H1 (cell line): Measurements from ENCODE around the gene ASTN1. TPM values are rescaled to one million over a fixed set of nuclear protein-coding genes. Genes with fewer than 3 reads are reported as not detected.

Source experiments
- BRCA1 ChIP-seq: IDR thresholded peaks from 2 replicates; pipeline ENCODE4 v1.6.1; 2012; ENCODE audit warnings: low read depth, low read length, improper control_type of control experiment
- CBX5 ChIP-seq: fragments of 300-800, 300-1000 bp; sonication (generic); IDR thresholded peaks from 2 replicates; pipeline ENCODE4 v1.7.1; 2016; ENCODE audit warnings: antibody characterized with exemption, low read length, low read depth
- EGR1 ChIP-seq: IDR thresholded peaks from 2 replicates; pipeline ENCODE4 v1.6.1; 2011; ENCODE audit warnings: low read depth, low read length, borderline replicate concordance
- POU5F1 ChIP-seq: IDR thresholded peaks from 2 replicates; pipeline ENCODE4 v1.6.1; 2011; ENCODE audit warnings: low read depth, mild to moderate bottlenecking, low read length, moderate library complexity
- ZNF274 ChIP-seq: IDR thresholded peaks from 2 replicates; pipeline ENCODE4 v1.7.0; 2012; ENCODE audit warnings: low read length, borderline replicate concordance; ENCODE audit errors: extremely low read depth
- polyA plus RNA-seq, 7 experiments: library from polyadenylated mRNA; depleted of rRNA in 3 of 7; stranded (reverse) in 5 of 7; unstranded in 2 of 7; fragments of >200 nt in 5 of 7; fragments of 200-250 nt in 2 of 7; gene quantifications; 1 replicate in 5 of 7; 2 replicates in 1 of 7; 4 replicates in 1 of 7; pipeline versions ENCODE4 v1.2.1 to v1.2.3, GENCODE V29; 2011 to 2013; ENCODE audit warnings: missing spikeins in 2 of 7, mixed read lengths in 2 of 7
- total RNA-seq: library from RNA; stranded (reverse); fragmentation: NEBNext Ultra II Directional; extraction: Animal tissue kit (Norgen Biotek cat#: 25700); gene quantifications from 2 replicates; pipeline ENCODE4 v1.2.1, GENCODE V29; 2021
- TF ChIP-seq, protein P1 (sequence below): fragments of 300-600 bp; sonication (generic); IDR thresholded peaks from 2 replicates; pipeline ENCODE4 v1.7.1; 2012; ENCODE audit warnings: low read length, moderate library complexity, mild to moderate bottlenecking, inconsistent platforms; ENCODE audit not compliant: insufficient replicate concordance
- TF ChIP-seq, protein P2 (sequence below), 3 experiments: IDR thresholded peaks; 1 replicate in 2 of 3; 2 replicates in 1 of 3; pipeline versions ENCODE4 v1.5.1 to v1.6.1; 2011; ENCODE audit warnings: low read length in 3 of 3, mild to moderate bottlenecking in 3 of 3, inconsistent platforms in 2 of 3, low read depth in 1 of 3, moderate library complexity in 1 of 3; ENCODE audit not compliant: insufficient read depth in 1 of 3; ENCODE audit errors: control extremely low read depth in 1 of 3
- TF ChIP-seq, protein P3 (sequence below): IDR thresholded peaks from 2 replicates; pipeline ENCODE4 v1.6.1; 2011; ENCODE audit warnings: low read length, improper control_type of control experiment

ASTN1 gene
- total and polyA plus RNA-seq, 2 of the 8 experiments (the other 6 are each of a cell fraction or from before 2014, with no cell fraction given): 2.9 to 4.1 TPM

DNA sequence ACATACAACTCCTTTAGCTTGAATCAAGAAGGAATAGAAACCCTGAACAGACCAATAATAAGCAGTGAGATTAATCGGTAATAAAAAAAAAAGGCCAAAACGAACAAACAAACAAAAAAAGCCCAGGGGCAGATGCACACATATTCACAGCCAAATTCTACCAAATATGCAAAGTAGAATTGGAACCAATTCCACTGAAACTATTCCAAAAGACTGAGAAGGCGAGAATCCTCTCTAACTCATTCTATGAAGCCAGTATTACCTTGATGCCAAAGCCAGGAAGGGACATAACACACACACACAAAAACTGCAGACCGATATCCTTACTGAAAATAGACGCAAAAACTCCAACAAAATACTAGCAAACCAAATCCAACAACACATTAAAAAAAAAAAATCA, 161.6 kb downstream of the ASTN1 start (continued):
- TF ChIP-seq, protein P1, sequence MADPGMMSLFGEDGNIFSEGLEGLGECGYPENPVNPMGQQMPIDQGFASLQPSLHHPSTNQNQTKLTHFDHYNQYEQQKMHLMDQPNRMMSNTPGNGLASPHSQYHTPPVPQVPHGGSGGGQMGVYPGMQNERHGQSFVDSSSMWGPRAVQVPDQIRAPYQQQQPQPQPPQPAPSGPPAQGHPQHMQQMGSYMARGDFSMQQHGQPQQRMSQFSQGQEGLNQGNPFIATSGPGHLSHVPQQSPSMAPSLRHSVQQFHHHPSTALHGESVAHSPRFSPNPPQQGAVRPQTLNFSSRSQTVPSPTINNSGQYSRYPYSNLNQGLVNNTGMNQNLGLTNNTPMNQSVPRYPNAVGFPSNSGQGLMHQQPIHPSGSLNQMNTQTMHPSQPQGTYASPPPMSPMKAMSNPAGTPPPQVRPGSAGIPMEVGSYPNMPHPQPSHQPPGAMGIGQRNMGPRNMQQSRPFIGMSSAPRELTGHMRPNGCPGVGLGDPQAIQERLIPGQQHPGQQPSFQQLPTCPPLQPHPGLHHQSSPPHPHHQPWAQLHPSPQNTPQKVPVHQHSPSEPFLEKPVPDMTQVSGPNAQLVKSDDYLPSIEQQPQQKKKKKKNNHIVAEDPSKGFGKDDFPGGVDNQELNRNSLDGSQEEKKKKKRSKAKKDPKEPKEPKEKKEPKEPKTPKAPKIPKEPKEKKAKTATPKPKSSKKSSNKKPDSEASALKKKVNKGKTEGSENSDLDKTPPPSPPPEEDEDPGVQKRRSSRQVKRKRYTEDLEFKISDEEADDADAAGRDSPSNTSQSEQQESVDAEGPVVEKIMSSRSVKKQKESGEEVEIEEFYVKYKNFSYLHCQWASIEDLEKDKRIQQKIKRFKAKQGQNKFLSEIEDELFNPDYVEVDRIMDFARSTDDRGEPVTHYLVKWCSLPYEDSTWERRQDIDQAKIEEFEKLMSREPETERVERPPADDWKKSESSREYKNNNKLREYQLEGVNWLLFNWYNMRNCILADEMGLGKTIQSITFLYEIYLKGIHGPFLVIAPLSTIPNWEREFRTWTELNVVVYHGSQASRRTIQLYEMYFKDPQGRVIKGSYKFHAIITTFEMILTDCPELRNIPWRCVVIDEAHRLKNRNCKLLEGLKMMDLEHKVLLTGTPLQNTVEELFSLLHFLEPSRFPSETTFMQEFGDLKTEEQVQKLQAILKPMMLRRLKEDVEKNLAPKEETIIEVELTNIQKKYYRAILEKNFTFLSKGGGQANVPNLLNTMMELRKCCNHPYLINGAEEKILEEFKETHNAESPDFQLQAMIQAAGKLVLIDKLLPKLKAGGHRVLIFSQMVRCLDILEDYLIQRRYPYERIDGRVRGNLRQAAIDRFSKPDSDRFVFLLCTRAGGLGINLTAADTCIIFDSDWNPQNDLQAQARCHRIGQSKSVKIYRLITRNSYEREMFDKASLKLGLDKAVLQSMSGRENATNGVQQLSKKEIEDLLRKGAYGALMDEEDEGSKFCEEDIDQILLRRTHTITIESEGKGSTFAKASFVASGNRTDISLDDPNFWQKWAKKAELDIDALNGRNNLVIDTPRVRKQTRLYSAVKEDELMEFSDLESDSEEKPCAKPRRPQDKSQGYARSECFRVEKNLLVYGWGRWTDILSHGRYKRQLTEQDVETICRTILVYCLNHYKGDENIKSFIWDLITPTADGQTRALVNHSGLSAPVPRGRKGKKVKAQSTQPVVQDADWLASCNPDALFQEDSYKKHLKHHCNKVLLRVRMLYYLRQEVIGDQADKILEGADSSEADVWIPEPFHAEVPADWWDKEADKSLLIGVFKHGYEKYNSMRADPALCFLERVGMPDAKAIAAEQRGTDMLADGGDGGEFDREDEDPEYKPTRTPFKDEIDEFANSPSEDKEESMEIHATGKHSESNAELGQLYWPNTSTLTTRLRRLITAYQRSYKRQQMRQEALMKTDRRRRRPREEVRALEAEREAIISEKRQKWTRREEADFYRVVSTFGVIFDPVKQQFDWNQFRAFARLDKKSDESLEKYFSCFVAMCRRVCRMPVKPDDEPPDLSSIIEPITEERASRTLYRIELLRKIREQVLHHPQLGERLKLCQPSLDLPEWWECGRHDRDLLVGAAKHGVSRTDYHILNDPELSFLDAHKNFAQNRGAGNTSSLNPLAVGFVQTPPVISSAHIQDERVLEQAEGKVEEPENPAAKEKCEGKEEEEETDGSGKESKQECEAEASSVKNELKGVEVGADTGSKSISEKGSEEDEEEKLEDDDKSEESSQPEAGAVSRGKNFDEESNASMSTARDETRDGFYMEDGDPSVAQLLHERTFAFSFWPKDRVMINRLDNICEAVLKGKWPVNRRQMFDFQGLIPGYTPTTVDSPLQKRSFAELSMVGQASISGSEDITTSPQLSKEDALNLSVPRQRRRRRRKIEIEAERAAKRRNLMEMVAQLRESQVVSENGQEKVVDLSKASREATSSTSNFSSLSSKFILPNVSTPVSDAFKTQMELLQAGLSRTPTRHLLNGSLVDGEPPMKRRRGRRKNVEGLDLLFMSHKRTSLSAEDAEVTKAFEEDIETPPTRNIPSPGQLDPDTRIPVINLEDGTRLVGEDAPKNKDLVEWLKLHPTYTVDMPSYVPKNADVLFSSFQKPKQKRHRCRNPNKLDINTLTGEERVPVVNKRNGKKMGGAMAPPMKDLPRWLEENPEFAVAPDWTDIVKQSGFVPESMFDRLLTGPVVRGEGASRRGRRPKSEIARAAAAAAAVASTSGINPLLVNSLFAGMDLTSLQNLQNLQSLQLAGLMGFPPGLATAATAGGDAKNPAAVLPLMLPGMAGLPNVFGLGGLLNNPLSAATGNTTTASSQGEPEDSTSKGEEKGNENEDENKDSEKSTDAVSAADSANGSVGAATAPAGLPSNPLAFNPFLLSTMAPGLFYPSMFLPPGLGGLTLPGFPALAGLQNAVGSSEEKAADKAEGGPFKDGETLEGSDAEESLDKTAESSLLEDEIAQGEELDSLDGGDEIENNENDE: no peak
- TF ChIP-seq ZNF274 (no peak), CBX5 (no peak), EGR1 (no peak), POU5F1 (no peak), BRCA1 (no peak)
- TF ChIP-seq, protein P2, sequence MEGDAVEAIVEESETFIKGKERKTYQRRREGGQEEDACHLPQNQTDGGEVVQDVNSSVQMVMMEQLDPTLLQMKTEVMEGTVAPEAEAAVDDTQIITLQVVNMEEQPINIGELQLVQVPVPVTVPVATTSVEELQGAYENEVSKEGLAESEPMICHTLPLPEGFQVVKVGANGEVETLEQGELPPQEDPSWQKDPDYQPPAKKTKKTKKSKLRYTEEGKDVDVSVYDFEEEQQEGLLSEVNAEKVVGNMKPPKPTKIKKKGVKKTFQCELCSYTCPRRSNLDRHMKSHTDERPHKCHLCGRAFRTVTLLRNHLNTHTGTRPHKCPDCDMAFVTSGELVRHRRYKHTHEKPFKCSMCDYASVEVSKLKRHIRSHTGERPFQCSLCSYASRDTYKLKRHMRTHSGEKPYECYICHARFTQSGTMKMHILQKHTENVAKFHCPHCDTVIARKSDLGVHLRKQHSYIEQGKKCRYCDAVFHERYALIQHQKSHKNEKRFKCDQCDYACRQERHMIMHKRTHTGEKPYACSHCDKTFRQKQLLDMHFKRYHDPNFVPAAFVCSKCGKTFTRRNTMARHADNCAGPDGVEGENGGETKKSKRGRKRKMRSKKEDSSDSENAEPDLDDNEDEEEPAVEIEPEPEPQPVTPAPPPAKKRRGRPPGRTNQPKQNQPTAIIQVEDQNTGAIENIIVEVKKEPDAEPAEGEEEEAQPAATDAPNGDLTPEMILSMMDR (IDR thresholded peaks at IDR 0.05; ENCODE audit: control extremely low read depth in 1 of 3, insufficient read depth in 1 of 3, low read depth in 1 of 3, low read length in 3 of 3): no peak
- TF ChIP-seq, protein P3, sequence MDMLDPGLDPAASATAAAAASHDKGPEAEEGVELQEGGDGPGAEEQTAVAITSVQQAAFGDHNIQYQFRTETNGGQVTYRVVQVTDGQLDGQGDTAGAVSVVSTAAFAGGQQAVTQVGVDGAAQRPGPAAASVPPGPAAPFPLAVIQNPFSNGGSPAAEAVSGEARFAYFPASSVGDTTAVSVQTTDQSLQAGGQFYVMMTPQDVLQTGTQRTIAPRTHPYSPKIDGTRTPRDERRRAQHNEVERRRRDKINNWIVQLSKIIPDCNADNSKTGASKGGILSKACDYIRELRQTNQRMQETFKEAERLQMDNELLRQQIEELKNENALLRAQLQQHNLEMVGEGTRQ: no peak
